SU-DHL-6 (cell line): ENCODE data around the gene BAIAP2L1.

Source experiments
- CTCF ChIP-seq: fragments of 200-600 bp; sonication (generic); IDR thresholded peaks from one replicate; pipeline ENCODE4 v1.5.1; 2017; ENCODE audit warnings: antibody characterized with exemption, mild to moderate bottlenecking, low read length, moderate library complexity; ENCODE audit not compliant: insufficient read depth, poor library complexity, severe bottlenecking
- EZH2phosphoT487 ChIP-seq: fragments of 200-600 bp; sonication (generic), shearing (Covaris generic); conservative IDR thresholded peaks from 2 replicates; pipeline ENCODE4 v1.6.1; 2018; ENCODE audit warnings: mild to moderate bottlenecking, antibody characterized with exemption, low read length, moderate library complexity, mixed read lengths

DNA sequence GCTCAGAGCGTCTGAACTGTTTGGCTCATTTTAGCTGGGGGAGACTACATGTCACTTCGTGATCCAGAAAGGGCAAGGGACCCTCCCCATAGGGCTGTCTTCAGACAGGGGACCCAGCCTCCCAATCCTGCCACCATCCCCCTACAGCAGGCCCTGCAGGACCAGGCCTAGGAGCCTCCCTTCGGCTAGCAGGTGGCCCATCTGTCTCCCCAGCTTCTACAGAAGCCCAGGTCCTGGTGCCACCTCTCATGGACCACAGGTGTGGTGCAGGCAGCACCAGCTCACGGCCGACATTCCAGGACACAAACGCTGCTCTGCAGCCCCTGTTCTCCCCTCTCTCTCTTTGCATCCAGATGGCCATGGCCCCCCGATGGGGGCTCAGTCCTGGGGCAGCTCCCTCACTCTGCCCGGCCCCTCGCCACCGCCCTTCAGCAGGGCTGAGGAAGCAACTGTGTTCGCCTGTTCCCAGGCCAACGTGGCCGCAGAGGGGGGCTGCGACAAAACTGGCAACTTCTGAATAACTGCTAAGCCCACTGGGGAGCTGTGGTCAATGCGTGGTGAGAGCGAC, 159.1 kb downstream of the BAIAP2L1 start:
- no peak for TF ChIP-seq CTCF
- no peak for TF ChIP-seq EZH2phosphoT487
